Measurements from ENCODE around the gene TRIM56. TPM values are rescaled to one million over a fixed set of nuclear protein-coding genes. Genes with fewer than 3 reads are reported as not detected.
"Not testable (repeated sequence)": the region's sequence is repeated elsewhere in the genome, so short reads cannot be mapped to it uniquely, and the experiment has no call there.

The TRIM56 gene
- polyA plus RNA-seq, 1 experiment = 3.2 TPM

DNA sequence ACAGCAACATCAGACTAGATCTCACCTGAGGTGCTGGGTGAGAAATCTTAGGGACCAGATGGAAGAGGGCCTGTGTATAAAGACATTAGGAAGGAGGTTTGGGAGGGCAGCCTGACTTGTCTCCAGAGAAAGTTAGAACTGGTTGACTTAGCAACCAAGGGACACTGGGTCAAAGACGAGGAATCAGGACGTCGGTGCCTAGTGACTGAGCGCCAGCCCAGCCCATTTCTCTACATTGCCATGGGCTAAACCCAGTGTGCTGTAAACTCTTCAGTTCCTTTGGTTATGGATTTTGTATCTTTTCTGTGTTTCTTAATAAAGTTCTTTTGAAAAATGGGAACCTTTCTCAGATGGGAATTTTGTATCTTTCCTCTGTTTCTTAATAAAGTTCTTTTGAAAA, 12.3 kb downstream of the TRIM56 start:
- DNase-seq (ENCODE audit: low read depth) = no peak
- TF ChIP-seq, protein P1, sequence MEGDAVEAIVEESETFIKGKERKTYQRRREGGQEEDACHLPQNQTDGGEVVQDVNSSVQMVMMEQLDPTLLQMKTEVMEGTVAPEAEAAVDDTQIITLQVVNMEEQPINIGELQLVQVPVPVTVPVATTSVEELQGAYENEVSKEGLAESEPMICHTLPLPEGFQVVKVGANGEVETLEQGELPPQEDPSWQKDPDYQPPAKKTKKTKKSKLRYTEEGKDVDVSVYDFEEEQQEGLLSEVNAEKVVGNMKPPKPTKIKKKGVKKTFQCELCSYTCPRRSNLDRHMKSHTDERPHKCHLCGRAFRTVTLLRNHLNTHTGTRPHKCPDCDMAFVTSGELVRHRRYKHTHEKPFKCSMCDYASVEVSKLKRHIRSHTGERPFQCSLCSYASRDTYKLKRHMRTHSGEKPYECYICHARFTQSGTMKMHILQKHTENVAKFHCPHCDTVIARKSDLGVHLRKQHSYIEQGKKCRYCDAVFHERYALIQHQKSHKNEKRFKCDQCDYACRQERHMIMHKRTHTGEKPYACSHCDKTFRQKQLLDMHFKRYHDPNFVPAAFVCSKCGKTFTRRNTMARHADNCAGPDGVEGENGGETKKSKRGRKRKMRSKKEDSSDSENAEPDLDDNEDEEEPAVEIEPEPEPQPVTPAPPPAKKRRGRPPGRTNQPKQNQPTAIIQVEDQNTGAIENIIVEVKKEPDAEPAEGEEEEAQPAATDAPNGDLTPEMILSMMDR (IDR thresholded peaks at IDR 0.05; ENCODE audit: insufficient read depth, low read depth, low read length) = no peak
- ChIA-PET CTCF (interaction anchor here (1.3 to 3.3 kb wide), 6 partner anchors 17 to 47 kb away, joined by 3 to 20 read pairs (median 8); no protein-coding TSS in a partner anchor), POLR2A (no interaction called here)
- H3K4me3 ChIP-seq (ENCODE audit: low read depth, low read length) = no peak overlapping the region
- H3K36me3 ChIP-seq (ENCODE audit: control insufficient read depth, insufficient read depth, low read length) = no peaks in the 10 kb centered on the region
- H3K27me3 ChIP-seq (ENCODE audit: control insufficient read depth, insufficient read depth, low read length) = no peaks in the 10 kb centered on the region

DNA sequence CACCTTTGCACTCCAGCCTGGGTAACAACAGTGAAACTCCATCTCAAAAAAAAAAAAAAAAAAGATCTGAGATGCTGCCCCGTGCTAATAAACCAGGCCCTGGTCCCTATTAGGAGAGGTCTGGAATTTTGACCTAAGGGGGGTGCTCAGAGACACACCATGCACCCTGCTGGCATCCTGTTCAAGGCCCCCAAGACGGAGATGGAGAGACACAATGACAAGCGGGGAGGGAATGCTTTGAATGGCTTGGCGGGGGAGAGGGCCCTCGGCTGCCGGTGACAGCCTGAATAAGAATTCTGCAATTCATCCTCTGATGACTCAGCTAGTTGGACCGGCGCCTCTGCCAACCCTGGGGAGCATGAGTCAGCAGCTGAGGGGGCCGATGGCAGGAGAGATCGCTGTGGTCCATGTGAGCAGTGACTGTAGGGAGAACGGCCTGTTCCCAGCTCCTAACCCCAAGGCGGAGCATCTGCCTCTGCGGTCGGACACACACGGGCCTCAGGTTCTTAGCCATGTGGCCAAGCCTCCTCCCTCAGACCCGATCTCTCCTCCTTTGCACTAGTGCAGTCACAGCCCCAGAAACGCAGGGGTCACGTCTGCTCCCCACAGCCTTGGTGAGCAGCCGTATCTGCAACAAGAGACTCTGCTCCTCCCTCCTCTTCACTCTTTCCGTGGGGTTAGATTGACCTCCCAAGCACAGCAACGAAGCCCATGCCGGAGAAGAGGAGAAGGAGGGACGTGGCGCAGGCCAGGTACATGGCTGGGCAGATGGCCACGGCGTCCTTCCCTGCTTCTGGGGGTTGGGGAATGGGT, 14.9 kb downstream of the TRIM56 start:
- TF ChIP-seq, protein P1 (IDR thresholded peaks at IDR 0.05; ENCODE audit: insufficient read depth, low read depth, low read length) = no peak
- Histone ChIP-seq H3K4me3 (ENCODE audit: low read depth, low read length) (no peak overlapping the region), H3K27me3 (ENCODE audit: control insufficient read depth, insufficient read depth, low read length) (no peaks in the 10 kb centered on the region), H3K36me3 (ENCODE audit: control insufficient read depth, insufficient read depth, low read length) (no peaks in the 10 kb centered on the region)
- peak; percentile 96 for DNase-seq (ENCODE audit: low read depth)
- CTCF ChIA-PET = interaction anchor here (0.6 to 2.9 kb wide), 10 partner anchors 11 to 202 kb away, joined by 3 to 14 read pairs (median 4); partner anchors contain the start of gene SERPINE1
- POLR2A ChIA-PET = interaction anchor here (0.7 to 1.0 kb wide), 3 partner anchors 27 to 34 kb away, joined by 3 to 9 read pairs (median 5); partner anchors contain the start of gene SERPINE1

DNA sequence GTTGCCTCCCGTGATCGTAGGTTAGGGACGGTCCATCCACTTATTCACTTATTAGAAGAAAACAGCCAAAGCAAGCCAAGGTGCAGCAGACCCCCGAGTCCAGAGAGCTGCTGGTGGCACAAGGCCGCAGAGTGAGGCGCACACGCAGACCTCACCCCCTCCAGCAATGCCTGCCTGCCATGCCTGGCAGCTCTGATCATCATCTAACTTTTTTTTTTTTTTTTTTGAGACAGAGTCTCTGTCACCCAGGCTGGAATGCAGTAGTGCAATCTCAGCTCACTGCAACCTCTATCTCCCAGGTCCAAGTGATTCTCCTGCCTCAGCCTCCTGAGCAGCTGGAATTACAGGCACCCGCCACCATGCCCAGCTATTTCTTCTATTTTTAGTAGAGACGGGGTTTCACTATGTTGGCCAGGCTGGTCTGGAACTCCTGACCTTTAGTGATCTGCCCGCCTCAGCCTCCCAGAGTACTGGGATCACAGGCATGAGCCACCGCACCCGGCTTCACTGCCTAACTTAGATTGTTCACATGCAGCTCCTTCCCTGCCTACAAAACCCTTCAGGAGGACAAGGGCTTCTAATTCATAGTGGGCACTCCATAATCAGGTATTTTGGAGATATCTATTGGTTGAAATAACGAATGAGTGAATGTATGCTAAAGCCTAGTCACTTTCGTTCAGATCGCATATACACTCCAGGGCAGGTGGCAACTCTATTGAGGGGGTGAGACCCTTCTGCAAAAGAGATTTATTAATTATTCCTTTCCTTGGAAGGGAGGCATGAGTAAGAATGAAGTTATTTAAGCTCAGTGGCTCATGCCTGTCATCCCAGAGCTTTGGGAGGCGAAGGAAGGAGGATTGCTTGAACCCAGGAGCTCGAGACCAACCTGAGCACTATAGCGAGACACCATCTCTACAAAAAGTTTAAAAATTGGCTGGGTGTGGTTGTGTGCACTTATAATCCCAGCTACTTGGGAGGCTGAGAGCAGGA, 15.9 kb downstream of the TRIM56 start:
- no peaks in the 10 kb centered on the region for H3K36me3 ChIP-seq (ENCODE audit: control insufficient read depth, insufficient read depth, low read length)
- POLR2A ChIA-PET = interaction anchor here (0.6 to 1.0 kb wide), 3 partner anchors 26 to 212 kb away, joined by 5 to 10 read pairs (median 9); partner anchors contain the start of genes SERPINE1 and UFSP1
- H3K27me3 ChIP-seq (ENCODE audit: control insufficient read depth, insufficient read depth, low read length) = no peaks in the 10 kb centered on the region
- DNase-seq (ENCODE audit: low read depth) = no peak
- no peak overlapping the region for H3K4me3 ChIP-seq (ENCODE audit: low read depth, low read length)
- TF ChIP-seq, protein P1 (IDR thresholded peaks at IDR 0.05; ENCODE audit: insufficient read depth, low read depth, low read length) = no peak
- CTCF ChIA-PET = interaction anchor here (0.6 to 1.4 kb wide), 8 partner anchors 9 to 536 kb away, joined by 3 to 4 read pairs (median 3); no protein-coding TSS in a partner anchor

DNA sequence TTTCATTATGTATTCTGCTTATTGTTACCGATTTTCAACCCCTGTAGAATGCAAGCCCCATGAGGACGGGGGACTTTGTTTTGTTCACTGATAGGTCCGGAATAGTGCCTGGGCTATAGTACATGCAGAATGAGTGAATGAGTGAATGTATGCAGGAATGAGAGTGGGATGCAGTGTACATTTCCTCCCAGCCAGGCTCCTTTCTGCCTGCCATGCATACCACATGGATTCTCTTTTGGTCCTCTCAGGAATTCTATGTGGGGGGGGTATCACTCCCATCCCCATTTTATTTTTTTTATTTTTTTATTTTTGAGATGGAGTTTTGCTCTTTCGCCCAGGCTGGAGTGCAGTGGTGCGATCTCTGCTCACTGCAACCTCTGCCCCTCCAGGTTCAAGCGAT, 16.7 kb downstream of the TRIM56 start:
- TF ChIP-seq, protein P1 (IDR thresholded peaks at IDR 0.05; ENCODE audit: insufficient read depth, low read depth, low read length) = no peak
- CTCF ChIA-PET = interaction anchor here (0.9 to 1.2 kb wide), 4 partner anchors 8 to 41 kb away, joined by 3 to 4 read pairs (median 3); no protein-coding TSS in a partner anchor
- POLR2A ChIA-PET = no interaction called here
- DNase-seq (ENCODE audit: low read depth) = no peak
- Histone ChIP-seq H3K36me3 (ENCODE audit: control insufficient read depth, insufficient read depth, low read length) (no peaks in the 10 kb centered on the region), H3K4me3 (ENCODE audit: low read depth, low read length) (no peak overlapping the region), H3K27me3 (ENCODE audit: control insufficient read depth, insufficient read depth, low read length) (no peaks in the 10 kb centered on the region)

DNA sequence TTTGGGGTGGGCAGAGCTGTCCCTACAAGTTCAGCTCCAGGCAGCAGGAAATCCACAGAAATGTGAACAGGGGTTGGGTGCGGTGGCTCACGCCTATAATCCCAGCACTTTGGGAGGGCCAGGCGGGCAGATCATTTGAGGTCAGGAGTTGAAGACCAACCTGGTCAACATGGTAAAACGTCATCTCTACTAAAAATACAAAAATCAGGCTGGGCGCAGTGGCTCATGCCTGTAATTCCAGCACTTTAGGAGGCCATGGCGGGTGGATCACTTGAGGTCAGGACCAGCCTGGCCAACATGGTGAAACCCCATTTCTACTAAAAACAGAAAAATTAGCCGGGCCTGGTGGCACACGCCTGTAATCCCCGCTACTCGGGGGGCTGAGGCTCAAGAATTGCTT, 18.4 kb downstream of the TRIM56 start:
- H3K4me3 ChIP-seq (ENCODE audit: low read depth, low read length); H3K27me3 ChIP-seq (ENCODE audit: control insufficient read depth, insufficient read depth, low read length); POLR2A ChIA-PET; DNase-seq (ENCODE audit: low read depth); H3K36me3 ChIP-seq (ENCODE audit: control insufficient read depth, insufficient read depth, low read length): not testable (repeated sequence)
- CTCF ChIA-PET = interaction anchor here (1.3 kb wide), 1 partner anchor 32 kb away, joined by 3 read pairs; no protein-coding TSS in a partner anchor

Data from BJ (cell line).